ENCODE data around the gene NUAK1.

NUAK1 gene

DNA sequence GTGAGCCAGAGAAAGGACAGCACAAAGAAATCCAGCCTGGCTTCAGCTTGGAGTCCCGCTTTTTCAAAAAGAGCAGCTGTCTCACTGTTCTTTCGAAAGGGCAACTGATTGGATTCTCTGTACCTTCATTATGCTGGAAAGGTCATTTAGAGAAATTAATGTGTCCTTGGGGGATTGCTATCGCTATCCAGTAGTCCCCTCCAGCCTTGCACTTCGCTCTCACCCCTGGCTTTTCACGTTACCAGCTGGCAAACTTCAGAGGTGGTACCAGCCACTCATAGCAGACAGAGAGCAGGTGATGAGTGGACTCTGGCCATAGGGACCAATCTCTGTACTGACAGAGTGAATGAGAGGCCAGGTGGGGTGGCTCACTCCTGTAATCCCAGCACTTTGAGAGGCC is 11.8 kb upstream of the NUAK1 start:
- no peak for DNase-seq (ENCODE audit: low read depth in 1 of 2, low spot score in 1 of 2)
- H3K4me3 ChIP-seq (replicated peaks; ENCODE audit: insufficient read depth, low read length) = no peak overlapping the region

DNA sequence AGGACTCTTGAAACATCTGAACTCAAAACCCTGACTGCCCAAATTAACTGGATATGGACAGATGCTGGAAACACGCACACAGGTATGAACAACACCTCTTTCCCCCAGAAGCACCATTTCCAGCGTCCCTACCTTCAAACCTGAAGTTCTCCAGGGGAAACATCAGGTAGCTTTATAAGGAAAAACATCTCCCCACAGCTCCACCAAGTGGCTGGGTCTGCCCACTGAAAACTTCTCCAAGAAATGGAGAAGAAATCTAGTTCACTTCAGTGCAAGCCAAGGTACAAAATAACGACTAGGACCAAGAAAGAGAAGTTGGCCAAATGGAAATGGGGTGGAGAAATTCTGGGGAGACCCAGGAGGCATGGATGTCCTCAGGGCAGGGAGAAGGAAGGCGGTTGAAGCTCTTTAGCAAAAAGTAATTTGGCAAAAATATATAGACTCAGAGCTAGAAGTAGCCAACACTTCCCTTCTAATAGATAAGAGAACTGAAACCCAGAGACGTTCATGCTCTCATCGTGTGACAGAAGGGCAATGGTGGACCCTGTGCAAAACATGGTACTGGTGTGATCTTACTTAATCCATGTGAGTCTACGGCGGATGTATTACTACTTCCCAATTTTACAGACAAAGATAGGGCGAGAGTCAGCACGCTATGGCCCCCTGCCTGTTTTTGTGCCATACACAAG is 10.5 kb upstream of the NUAK1 start:
- H3K27ac ChIP-seq (replicated peaks) = no peak overlapping the region
- peaks cover 8% of the 10 kb centered on the region for H3K27me3 ChIP-seq (ENCODE audit: insufficient read depth, poor library complexity, severe bottlenecking)
- no peak overlapping the region for H3K4me3 ChIP-seq (replicated peaks; ENCODE audit: insufficient read depth, low read length)
- TF ChIP-seq CTCF (IDR thresholded peaks at IDR 0.05; ENCODE audit: insufficient read depth, low read length) = peak; percentile 5
- TF ChIP-seq, protein P1, sequence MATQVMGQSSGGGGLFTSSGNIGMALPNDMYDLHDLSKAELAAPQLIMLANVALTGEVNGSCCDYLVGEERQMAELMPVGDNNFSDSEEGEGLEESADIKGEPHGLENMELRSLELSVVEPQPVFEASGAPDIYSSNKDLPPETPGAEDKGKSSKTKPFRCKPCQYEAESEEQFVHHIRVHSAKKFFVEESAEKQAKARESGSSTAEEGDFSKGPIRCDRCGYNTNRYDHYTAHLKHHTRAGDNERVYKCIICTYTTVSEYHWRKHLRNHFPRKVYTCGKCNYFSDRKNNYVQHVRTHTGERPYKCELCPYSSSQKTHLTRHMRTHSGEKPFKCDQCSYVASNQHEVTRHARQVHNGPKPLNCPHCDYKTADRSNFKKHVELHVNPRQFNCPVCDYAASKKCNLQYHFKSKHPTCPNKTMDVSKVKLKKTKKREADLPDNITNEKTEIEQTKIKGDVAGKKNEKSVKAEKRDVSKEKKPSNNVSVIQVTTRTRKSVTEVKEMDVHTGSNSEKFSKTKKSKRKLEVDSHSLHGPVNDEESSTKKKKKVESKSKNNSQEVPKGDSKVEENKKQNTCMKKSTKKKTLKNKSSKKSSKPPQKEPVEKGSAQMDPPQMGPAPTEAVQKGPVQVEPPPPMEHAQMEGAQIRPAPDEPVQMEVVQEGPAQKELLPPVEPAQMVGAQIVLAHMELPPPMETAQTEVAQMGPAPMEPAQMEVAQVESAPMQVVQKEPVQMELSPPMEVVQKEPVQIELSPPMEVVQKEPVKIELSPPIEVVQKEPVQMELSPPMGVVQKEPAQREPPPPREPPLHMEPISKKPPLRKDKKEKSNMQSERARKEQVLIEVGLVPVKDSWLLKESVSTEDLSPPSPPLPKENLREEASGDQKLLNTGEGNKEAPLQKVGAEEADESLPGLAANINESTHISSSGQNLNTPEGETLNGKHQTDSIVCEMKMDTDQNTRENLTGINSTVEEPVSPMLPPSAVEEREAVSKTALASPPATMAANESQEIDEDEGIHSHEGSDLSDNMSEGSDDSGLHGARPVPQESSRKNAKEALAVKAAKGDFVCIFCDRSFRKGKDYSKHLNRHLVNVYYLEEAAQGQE (IDR thresholded peaks at IDR 0.05; ENCODE audit: insufficient replicate concordance, low read depth) = no peak
- no peak for TF ChIP-seq GABPA (IDR thresholded peaks at IDR 0.05; ENCODE audit: low read depth)
- DNase-seq (ENCODE audit: low read depth in 1 of 2, low spot score in 1 of 2) = no peak

More for the DNA sequence above, 11.8 kb upstream of the NUAK1 start:
- H3K27ac ChIP-seq (replicated peaks) = no peak overlapping the region
- peaks cover 5% of the 10 kb centered on the region for H3K27me3 ChIP-seq (ENCODE audit: insufficient read depth, poor library complexity, severe bottlenecking)
- no peak for TF ChIP-seq POLR2AphosphoS5 (IDR thresholded peaks at IDR 0.05; ENCODE audit: low read depth)
- TF ChIP-seq CTCF (IDR thresholded peaks at IDR 0.05; ENCODE audit: insufficient read depth, low read length) = no peak
- no peak for TF ChIP-seq GABPA (IDR thresholded peaks at IDR 0.05; ENCODE audit: low read depth)
- TF ChIP-seq, protein P1 (IDR thresholded peaks at IDR 0.05; ENCODE audit: insufficient replicate concordance, low read depth) = no peak
- TF ChIP-seq SPI1 (IDR thresholded peaks at IDR 0.05; ENCODE audit: borderline replicate concordance, low read depth) = no peak

DNA sequence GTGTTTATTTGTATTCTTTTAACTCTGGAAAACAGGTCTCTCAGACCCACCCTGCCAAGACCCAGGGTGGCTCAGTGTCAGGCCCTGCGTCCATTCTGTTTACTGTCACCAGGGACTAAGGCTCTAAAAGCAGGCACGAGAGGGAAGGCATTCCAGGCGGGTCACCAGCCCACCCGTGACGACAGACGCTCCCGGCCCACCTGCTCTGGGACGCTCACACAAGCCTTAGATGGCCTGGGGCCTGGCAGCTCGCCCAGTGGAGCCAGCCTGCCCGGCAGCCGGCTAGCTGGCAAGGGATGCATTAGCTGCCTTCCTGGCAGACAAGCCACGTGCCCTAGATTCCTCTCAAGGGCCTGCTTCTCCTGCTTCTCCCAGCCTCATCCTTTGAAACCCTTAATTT is 9.2 kb upstream of the NUAK1 start:
- Histone ChIP-seq H3K4me3 (replicated peaks; ENCODE audit: insufficient read depth, low read length) (no peak overlapping the region), H3K27me3 (ENCODE audit: insufficient read depth, poor library complexity, severe bottlenecking) (peaks cover 15% of the 10 kb centered on the region), H3K27ac (replicated peaks) (no peak overlapping the region)
- no peak for TF ChIP-seq CTCF (IDR thresholded peaks at IDR 0.05; ENCODE audit: insufficient read depth, low read length)
- TF ChIP-seq, protein P1 (IDR thresholded peaks at IDR 0.05; ENCODE audit: insufficient replicate concordance, low read depth) = no peak
- no peak for TF ChIP-seq GABPA (IDR thresholded peaks at IDR 0.05; ENCODE audit: low read depth)
- TF ChIP-seq SPI1 (IDR thresholded peaks at IDR 0.05; ENCODE audit: borderline replicate concordance, low read depth) = no peak
- TF ChIP-seq POLR2AphosphoS5 (IDR thresholded peaks at IDR 0.05; ENCODE audit: low read depth) = no peak
- DNase-seq (ENCODE audit: low read depth in 1 of 2, low spot score in 1 of 2) = no peak
